Spleen (tissue), 13 donors: ENCODE data around the gene PYHIN1. TPM values are rescaled to one million over a fixed set of nuclear protein-coding genes. Genes with fewer than 3 reads are reported as not detected.
A peak's percentile ranks its signal among the peaks of the same experiment; 100 is the strongest.

ENCODE experiments used
- DNase-seq: peaks from one replicate; pipeline ENCODE4 v3.0.0-alpha.2; 2020
- H3K27ac ChIP-seq, 8 donors: fragments of 200-600 bp; sonication (generic) in 7 of 8; 1 replicate in 4 of 8; 2 replicates in 4 of 8; pipeline versions ENCODE4 v1.5.0 to v1.8.0; 2016 to 2021; ENCODE audit warnings: inconsistent platforms in 4 of 8, mild to moderate bottlenecking in 4 of 8, moderate library complexity in 1 of 8
- H3K27me3 ChIP-seq, 7 donors: fragments of 200-600 bp; sonication (generic) in 6 of 7; replicated peaks in 1 of 7; 1 replicate in 4 of 7; 2 replicates in 3 of 7; pipeline versions ENCODE4 v1.5.0 to v1.8.0; 2016 to 2021; ENCODE audit warnings: inconsistent platforms in 3 of 7, mild to moderate bottlenecking in 1 of 7
- H3K36me3 ChIP-seq, 6 donors: fragments of 200-600 bp; sonication (generic) in 5 of 6; 1 replicate in 4 of 6; 2 replicates in 2 of 6; pipeline versions ENCODE4 v1.5.0 to v1.8.0; 2016 to 2021; ENCODE audit warnings: inconsistent platforms in 2 of 6
- H3K4me1 ChIP-seq, 6 donors: fragments of 200-600 bp; sonication (generic) in 5 of 6; 1 replicate in 3 of 6; 2 replicates in 3 of 6; pipeline versions ENCODE4 v1.5.0 to v1.8.0; 2016 to 2021; ENCODE audit warnings: inconsistent platforms in 3 of 6
- H3K4me3 ChIP-seq, 8 donors: fragments of 200-600 bp; sonication (generic) in 7 of 8; 1 replicate in 4 of 8; 2 replicates in 4 of 8; pipeline versions ENCODE4 v1.5.0 to v1.8.0; 2016 to 2021; ENCODE audit warnings: inconsistent platforms in 4 of 8, mild to moderate bottlenecking in 4 of 8, moderate library complexity in 2 of 8
- H3K9me3 ChIP-seq, 8 donors: fragments of 200-600 bp; sonication (generic) in 7 of 8; 1 replicate in 4 of 8; 2 replicates in 4 of 8; pipeline versions ENCODE4 v1.5.0 to v1.8.0; 2016 to 2021; ENCODE audit warnings: inconsistent platforms in 4 of 8
- CTCF ChIP-seq, 11 experiments: fragments of 200-600 bp in 7 of 11; fragments of 450-650 bp in 4 of 11; sonication (generic) in 4 of 11; IDR thresholded peaks in 8 of 11; conservative IDR thresholded peaks in 3 of 11; 1 replicate in 7 of 11; 2 replicates in 4 of 11; pipeline versions ENCODE4 v1.4.0 to v1.8.0; 2016 to 2021; ENCODE audit warnings: antibody characterized with exemption in 11 of 11, inconsistent platforms in 4 of 11, mild to moderate bottlenecking in 1 of 11
- POLR2A ChIP-seq, 3 donors: fragments of 450-650 bp; IDR thresholded peaks; one replicate each; pipeline ENCODE4 v1.5.1; 2017; ENCODE audit warnings: antibody characterized with exemption in 3 of 3, mild to moderate bottlenecking in 1 of 3
- POLR2AphosphoS5 ChIP-seq, 3 donors: sonication (generic); formaldehyde crosslinking; IDR thresholded peaks; one replicate each; pipeline ENCODE4 v1.5.1; 2017; ENCODE audit warnings: antibody characterized with exemption in 3 of 3
- WGBS, 5 donors: extraction: QIAGEN DNeasy Blood & Tissue Kit in 3 of 5; methylation state at CpG; one replicate each; pipeline versions ENCODE4 v1.1.5 to v1.1.7; 2013 to 2018; 5-methylcytosine and 5-hydroxymethylcytosine counted together
- intact Hi-C: fragments of 100-400 bp; cut with DNase I; formaldehyde crosslinking; loops from one replicate; pipeline ENCODE4 v1.15.0; 2023; ENCODE audit warnings: low total_unique reads
- long read RNA-seq, 2 donors: transcript quantifications; one replicate each; lab custom pipeline, GENCODE V29; 2026
- polyA plus RNA-seq, 3 donors: library from polyadenylated mRNA; stranded (reverse); fragments of 200-250 nt; gene quantifications; one replicate each; pipeline ENCODE4 v1.2.1, GENCODE V29; 2013
- total RNA-seq, 7 donors: library from RNA; depleted of rRNA in 3 of 7; stranded (reverse); fragments of >200 nt in 3 of 7; fragmentation: NEBNext Ultra II Directional in 4 of 7; extraction: Animal tissue kit (Norgen Biotek cat#: 25700) in 4 of 7; gene quantifications; one replicate each; pipeline versions ENCODE4 v1.1.0 to v1.2.1, GENCODE V29; 2016 to 2021
- donor health status: healthy with polysubstance abuse.
- donor health status: DM: no; HTN: no; CAD: no; lungs with moderate emphysema.
- donor health status: DM: no; HTN: no; CAD: no.
- donor health status: Bipolar disorder and iron deficiency.
- donor health status: healthy.
- donor health status: DM: no; HTN: no; CAD: no.
- donor health status: DM: yes; HTN: yes; CAD: no.

PYHIN1 gene
- total RNA-seq (10 to 100 TPM; 17.3 to 48.2 (median 25.9) TPM), polyA plus RNA-seq (1 to 10 TPM; 3.5 to 4.0 (median 3.9) TPM)
- long read RNA-seq, donor 1: 0 reads
- long read RNA-seq, donor 2: 0 reads

- Histone ChIP-seq H3K4me1 (peaks cover 0 to 25% (median 7%) of the 10 kb centered on the region in 6 donors), H3K27ac (peak within 1 kb of the TSS; percentile 51 to 81 (median 70)), H3K27me3 (no peaks in the 10 kb centered on the region), H3K36me3 (no peaks in the 10 kb centered on the region), H3K4me3 (peak within 1 kb of the TSS; percentile 6 to 68 (median 36)), H3K9me3 (peaks cover 0 to 16% (median 13%) of the 10 kb centered on the region in 8 donors)
- peak in 1 of 3 donors; percentile 24 for TF ChIP-seq POLR2AphosphoS5 (IDR thresholded peaks at IDR 0.05)
- TF ChIP-seq CTCF (IDR thresholded peaks at IDR 0.05 in 8 of 11, conservative IDR thresholded peaks at IDR 0.05 in 3 of 11): no peak
- no peak for TF ChIP-seq POLR2A (IDR thresholded peaks at IDR 0.05)
- DNase-seq: no peak
- 48 to 67% (median 52%) methylated on average over 3 of the region's 3 CpGs for WGBS, 5 donors
- intact Hi-C loops: no loop called here
Measured at GRCh38 chr1:158931055-158931737, at the start of gene PYHIN1. PYHIN1 (plus strand) TSS chr1:158931552; CDS start chr1:158936911, 5,359 bp downstream.

GRCh38 chr1:158893654-158894053 lies 37.7 kb upstream of the PYHIN1 start:
- intact Hi-C loops: no loop called here
- peaks cover 0 to 24% (median 15%) of the 10 kb centered on the region in 8 donors for H3K9me3 ChIP-seq
- no peak overlapping the region for H3K27ac ChIP-seq
- TF ChIP-seq CTCF (IDR thresholded peaks at IDR 0.05 in 8 of 11, conservative IDR thresholded peaks at IDR 0.05 in 3 of 11) (no peak), POLR2A (IDR thresholded peaks at IDR 0.05) (no peak), POLR2AphosphoS5 (IDR thresholded peaks at IDR 0.05) (no peak)
- H3K36me3 ChIP-seq: no peaks in the 10 kb centered on the region
- no peaks in the 10 kb centered on the region for H3K27me3 ChIP-seq
- no peak overlapping the region for H3K4me3 ChIP-seq
- no peak for DNase-seq
- H3K4me1 ChIP-seq: no peaks in the 10 kb centered on the region

GRCh38 chr1:158898722-158899121 lies 32.6 kb upstream of the PYHIN1 start:
- WGBS, 5 donors: 91 to 97% (median 93%) methylated on average over 2 of the region's 2 CpGs; no CpG with 5 or more reads in 2 of the 5 donors
- TF ChIP-seq CTCF (IDR thresholded peaks at IDR 0.05 in 8 of 11, conservative IDR thresholded peaks at IDR 0.05 in 3 of 11) (no peak), POLR2AphosphoS5 (IDR thresholded peaks at IDR 0.05) (no peak), POLR2A (IDR thresholded peaks at IDR 0.05) (no peak)
- Histone ChIP-seq H3K9me3 (peaks cover 0 to 14% (median 12%) of the 10 kb centered on the region in 8 donors), H3K27me3 (no peaks in the 10 kb centered on the region), H3K4me1 (no peaks in the 10 kb centered on the region), H3K4me3 (no peak overlapping the region), H3K36me3 (no peaks in the 10 kb centered on the region), H3K27ac (no peak overlapping the region)
- no peak for DNase-seq
- intact Hi-C loops: no loop called here

- TF ChIP-seq POLR2AphosphoS5 (IDR thresholded peaks at IDR 0.05) (no peak), CTCF (IDR thresholded peaks at IDR 0.05 in 8 of 11, conservative IDR thresholded peaks at IDR 0.05 in 3 of 11) (no peak), POLR2A (IDR thresholded peaks at IDR 0.05) (no peak)
- no peak overlapping the region for H3K4me3 ChIP-seq
- WGBS, 5 donors: 80 to 88% (median 83%) methylated on average over 3 of the region's 3 CpGs
- no peaks in the 10 kb centered on the region for H3K36me3 ChIP-seq
- no peak overlapping the region for H3K27ac ChIP-seq
- no peaks in the 10 kb centered on the region for H3K9me3 ChIP-seq
- DNase-seq: no peak
- intact Hi-C loops: no loop called here
- no peaks in the 10 kb centered on the region for H3K27me3 ChIP-seq
- no peaks in the 10 kb centered on the region for H3K4me1 ChIP-seq
Measured at GRCh38 chr1:158901623-158902022, 29.7 kb upstream of the PYHIN1 start.
